Measurements from ENCODE around the gene RFX8.

The RFX8 gene

GRCh38 chr2:101349893-101350662 lies 124.8 kb downstream of the RFX8 start:
- no peak for DNase-seq (ENCODE audit: low read depth)

- DNase-seq (ENCODE audit: low read depth) = no peak
Observed at GRCh38 chr2:101348883-101349282, 126.0 kb downstream of the RFX8 start.

Measured in activated T-cell treated with anti-CD3 and anti-CD28 coated beads for 24 hours (primary cell).